Omental fat pad (tissue), 4 donors: ENCODE data around the gene CLDN4. TPM values are rescaled to one million over a fixed set of nuclear protein-coding genes. Genes with fewer than 3 reads are reported as not detected.
"Not testable (repeated sequence)": the region's sequence is repeated elsewhere in the genome, so short reads cannot be mapped to it uniquely, and the experiment has no call there.

Source experiments
- ATAC-seq: fragments of 150-250 bp; one replicate; pipeline ENCODE4 v1.9.1; 2016; ENCODE audit warnings: mild to moderate bottlenecking, moderate library complexity; ENCODE audit not compliant: low FRiP score
- DNase-seq: peaks from one replicate; pipeline ENCODE4 v3.0.0-alpha.2; 2019; ENCODE audit warnings: low spot score
- CTCF ChIP-seq, 3 donors: fragments of 450-650 bp; IDR thresholded peaks; one replicate each; pipeline ENCODE4 v1.5.1; 2016 to 2017; ENCODE audit warnings: antibody characterized with exemption in 3 of 3, mild to moderate bottlenecking in 3 of 3, moderate library complexity in 2 of 3
- total RNA-seq, 4 donors: library from RNA; depleted of rRNA; stranded (reverse); fragments of >200 nt; gene quantifications; one replicate each; pipeline ENCODE4 v1.1.0, GENCODE V29; 2016

CLDN4 gene
- total RNA-seq, 4 donors from 2014 or later: 0.19 to 0.65 (median 0.60) TPM; not detected in 1

- no peak for TF ChIP-seq CTCF (IDR thresholded peaks at IDR 0.05)
- DNase-seq: no peak
Measured at GRCh38 chr7:73839743-73840714, 9.2 kb downstream of the CLDN4 start.

DNA sequence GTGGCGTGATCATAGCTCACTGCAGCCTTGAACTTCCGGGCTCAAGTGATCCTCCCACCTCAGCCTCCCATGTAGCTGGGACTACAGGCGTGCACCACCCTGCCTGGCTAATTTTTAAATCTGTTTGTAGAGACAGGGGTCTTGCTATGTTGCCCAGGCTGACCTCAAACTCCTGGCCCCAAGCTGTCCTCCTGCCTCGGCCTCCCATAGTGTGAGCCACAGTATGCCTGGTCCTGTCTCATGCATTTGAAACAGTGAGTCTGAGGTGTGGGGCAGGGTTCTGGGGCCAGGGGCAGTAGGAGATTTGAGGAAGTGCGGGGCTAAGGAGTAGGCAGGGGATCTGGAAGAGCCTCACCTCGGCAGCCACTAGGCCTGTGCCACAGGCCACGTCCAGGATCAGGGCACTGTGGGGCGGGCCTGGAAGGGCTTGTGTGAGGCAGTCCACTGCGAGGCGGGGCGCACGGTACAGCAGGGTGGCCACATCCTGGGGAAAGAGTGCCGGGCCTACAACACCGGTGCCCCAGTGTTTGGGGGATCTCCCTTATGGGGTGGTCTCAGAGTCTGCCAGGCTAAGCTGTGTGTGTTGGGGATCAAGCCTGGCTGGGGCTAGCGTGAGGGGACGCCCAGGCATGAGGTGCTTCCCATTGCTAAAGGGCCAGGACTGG is 10.1 kb downstream of the CLDN4 start:
- no peak for DNase-seq
- no peak for TF ChIP-seq CTCF (IDR thresholded peaks at IDR 0.05)

More at GRCh38 chr7:73839743-73840714, 9.2 kb downstream of the CLDN4 start:
- ATAC-seq: no peak

GRCh38 chr7:73841689-73842066 is 10.9 kb downstream of the CLDN4 start:
- no peak for DNase-seq
- no peak for ATAC-seq
- TF ChIP-seq CTCF (IDR thresholded peaks at IDR 0.05): no peak

More for the DNA sequence above, 10.1 kb downstream of the CLDN4 start:
- no peak for ATAC-seq

DNA sequence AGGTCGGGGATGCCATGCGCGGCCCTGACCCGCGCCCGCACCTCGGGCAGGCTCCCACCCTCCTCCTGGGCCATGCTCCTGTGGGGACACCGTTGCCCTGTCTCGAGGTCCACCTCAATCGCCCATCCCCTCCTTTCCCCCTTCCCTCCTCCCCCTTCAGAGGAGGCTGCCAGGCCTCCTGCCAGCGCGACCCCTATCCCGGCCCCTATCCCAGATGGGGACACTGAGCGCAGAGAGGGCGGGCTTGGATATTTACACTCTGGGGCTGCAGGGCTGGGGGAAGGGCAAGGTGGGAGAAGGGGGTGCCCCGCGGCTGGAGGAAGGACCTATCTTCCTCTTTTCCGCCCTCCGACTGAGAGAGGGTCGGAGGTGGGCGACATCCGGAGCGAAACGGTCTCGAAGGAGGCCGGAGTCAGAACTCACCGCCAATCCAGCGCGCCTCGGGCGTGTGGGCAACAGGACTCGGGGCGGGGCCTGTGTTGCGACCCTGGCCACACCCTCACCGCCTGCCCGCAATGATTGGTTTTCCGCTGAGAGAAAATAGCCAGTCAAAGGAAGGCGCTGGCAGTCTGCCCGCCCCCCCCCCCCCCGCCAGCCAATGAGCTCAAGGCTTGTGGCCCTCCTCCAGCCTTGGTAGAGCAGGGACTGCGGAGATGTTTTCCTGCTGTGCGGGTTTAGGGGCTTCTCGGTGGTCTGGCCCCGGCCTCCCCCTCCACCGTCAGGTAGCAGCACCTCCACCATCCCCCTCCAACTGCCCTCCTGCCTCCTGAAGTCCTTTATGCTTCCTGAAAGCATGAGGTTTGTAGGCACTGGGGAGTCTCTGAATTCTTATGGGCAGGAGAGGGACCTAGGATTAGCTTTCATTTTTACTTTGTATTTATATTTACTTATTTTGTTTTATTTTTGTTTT is 11.5 kb downstream of the CLDN4 start, which contains the start of gene METTL27:
TSS of gene METTL27 (minus strand) at position 450 of the 910 bp plus-strand sequence. CDS start at position 74, 376 bp downstream.
- peak; percentile 91 for ATAC-seq
- TF ChIP-seq CTCF (IDR thresholded peaks at IDR 0.05): no peak
- peak; percentile 75 for DNase-seq

- no peak for TF ChIP-seq CTCF (IDR thresholded peaks at IDR 0.05)
- no peak for ATAC-seq
- no peak for DNase-seq
Measured at GRCh38 chr7:73844131-73844547, 13.3 kb downstream of the CLDN4 start.

GRCh38 chr7:73844848-73845460 is 14.2 kb downstream of the CLDN4 start:
- ATAC-seq: peak; percentile 34
- TF ChIP-seq CTCF (IDR thresholded peaks at IDR 0.05): no peak
- DNase-seq: no peak

- not testable (repeated sequence) for DNase-seq, ATAC-seq
Measured at GRCh38 chr7:73845701-73846195, 15.0 kb downstream of the CLDN4 start.
